K562 (cell line): ENCODE measurements around the gene NT5DC1. TPM values are rescaled to one million over a fixed set of nuclear protein-coding genes. Genes with fewer than 3 reads are reported as not detected.

Experiments
- CXXC5 ChIP-seq: fragments of 250-450 bp; sonication (Bioruptor Pico); IDR thresholded peaks from 2 replicates; pipeline ENCODE4 v1.8.0; 2022; ENCODE audit warnings: inconsistent platforms, mild to moderate bottlenecking, moderate library complexity
- FOXP1 ChIP-seq: sonication (generic); formaldehyde crosslinking; IDR thresholded peaks from 2 replicates; pipeline ENCODE4 v1.8.0; 2022; ENCODE audit warnings: mild to moderate bottlenecking, missing genetic modification reagents
- NR3C1 ChIP-seq: sonication (generic); formaldehyde crosslinking; IDR thresholded peaks from 2 replicates; pipeline ENCODE4 v1.8.1; 2022; ENCODE audit warnings: missing genetic modification reagents
- NRF1 ChIP-seq, 2 experiments: fragments of 450-650 bp; IDR thresholded peaks in 1 of 2; conservative IDR thresholded peaks in 1 of 2; 2 replicates each; pipeline ENCODE4 v1.6.1; 2014; ENCODE audit warnings: mild to moderate bottlenecking in 2 of 2
- SLC30A9 ChIP-seq: fragments of 250-450 bp; sonication (Bioruptor Pico); IDR thresholded peaks from 2 replicates; pipeline ENCODE4 v1.8.0; 2022; ENCODE audit warnings: mild to moderate bottlenecking, moderate library complexity
- TRIM24 ChIP-seq, 2 experiments: fragments of 450-650 bp; IDR thresholded peaks; 2 replicates each; pipeline ENCODE4 v1.6.1; 2016
- ZNF24 ChIP-seq: fragments of 450-650 bp; IDR thresholded peaks from 2 replicates; pipeline ENCODE4 v1.6.1; 2016
- ZNF76 ChIP-seq: fragments of 250-450 bp; sonication (Bioruptor Pico); IDR thresholded peaks from 2 replicates; pipeline ENCODE4 v1.4.0; 2020; ENCODE audit warnings: mild to moderate bottlenecking, moderate library complexity, borderline replicate concordance
- polyA plus RNA-seq, 8 experiments: library from polyadenylated mRNA; depleted of rRNA in 4 of 8; stranded (reverse) in 5 of 8; unstranded in 3 of 8; fragments of >200 nt; fragmentation: Nextera tagmentation in 2 of 8; fragmentation: Illumina TruSeq in 1 of 8; extraction: Ambion mirVana in 2 of 8; extraction: Trizol in 1 of 8; gene quantifications; 2 replicates each; pipeline versions ENCODE4 v1.2.1 to v1.2.3, GENCODE V29; 2011 to 2014; ENCODE audit warnings: inconsistent platforms in 1 of 8, missing spikeins in 1 of 8
- total RNA-seq, 7 experiments: library from RNA; depleted of rRNA in 6 of 7; stranded (reverse); fragments of >200 nt in 6 of 7; fragmentation: Illumina TruSeq in 2 of 7; extraction: Trizol in 2 of 7; gene quantifications; 2 replicates each; pipeline versions ENCODE4 v1.2.1 to v1.2.3, GENCODE V29; 2011 to 2021; ENCODE audit warnings: low replicate concordance in 1 of 7
- TF ChIP-seq, protein P1 (sequence below), 2 experiments: fragments of 450-650 bp in 1 of 2; sonication (generic) in 1 of 2; formaldehyde crosslinking in 1 of 2; IDR thresholded peaks; 2 replicates each; pipeline versions ENCODE4 v1.7.1 to v1.9.0; 2016 to 2022; ENCODE audit warnings: inconsistent platforms in 1 of 2, mild to moderate bottlenecking in 1 of 2, missing genetic modification reagents in 1 of 2
- TF ChIP-seq, protein P2 (sequence below): fragments of 200-800 bp; sonication (Bioruptor generic); IDR thresholded peaks from 2 replicates; pipeline ENCODE4 v1.6.1; 2017; ENCODE audit warnings: missing genetic modification characterization, missing compliant biosample characterization
- TF ChIP-seq, protein P3 (sequence below), 2 experiments: fragments of 450-650 bp in 1 of 2; IDR thresholded peaks; 2 replicates each; pipeline ENCODE4 v1.6.1; 2011 to 2017; ENCODE audit warnings: low read depth in 2 of 2, antibody characterized with exemption in 1 of 2, borderline replicate concordance in 1 of 2, low read length in 1 of 2, mild to moderate bottlenecking in 1 of 2, mixed read lengths in 1 of 2; ENCODE audit not compliant: control insufficient read depth in 1 of 2
- TF ChIP-seq, protein P4 (sequence below): fragments of 450-650 bp; IDR thresholded peaks from 2 replicates; pipeline ENCODE4 v1.6.1; 2016

NT5DC1 gene
- total and polyA plus RNA-seq, 9 of the 15 experiments (the other 6 are each of a cell fraction or from before 2014, with no cell fraction given) = 4.9 to 28.5 (median 16.3) TPM

DNA sequence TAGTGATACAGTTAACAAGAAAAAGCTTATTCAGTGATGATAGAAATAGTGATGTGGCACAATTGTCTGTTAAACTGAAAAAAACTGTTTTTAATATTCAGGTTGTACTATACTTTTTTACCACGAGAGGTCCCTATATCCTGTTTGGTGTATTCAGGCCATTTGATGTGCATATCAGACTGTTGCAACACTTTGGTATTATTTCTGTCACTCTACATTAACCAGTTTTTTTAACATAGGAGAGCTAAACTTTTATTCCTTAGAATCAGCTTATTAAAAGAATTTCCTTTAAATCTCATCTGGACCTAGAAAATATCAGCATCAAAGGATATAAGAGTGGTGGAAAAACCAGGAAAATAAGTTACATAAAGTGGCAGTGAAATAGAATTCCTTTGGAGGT, 116.4 kb downstream of the NT5DC1 start (continued):
- TF ChIP-seq, protein P1, sequence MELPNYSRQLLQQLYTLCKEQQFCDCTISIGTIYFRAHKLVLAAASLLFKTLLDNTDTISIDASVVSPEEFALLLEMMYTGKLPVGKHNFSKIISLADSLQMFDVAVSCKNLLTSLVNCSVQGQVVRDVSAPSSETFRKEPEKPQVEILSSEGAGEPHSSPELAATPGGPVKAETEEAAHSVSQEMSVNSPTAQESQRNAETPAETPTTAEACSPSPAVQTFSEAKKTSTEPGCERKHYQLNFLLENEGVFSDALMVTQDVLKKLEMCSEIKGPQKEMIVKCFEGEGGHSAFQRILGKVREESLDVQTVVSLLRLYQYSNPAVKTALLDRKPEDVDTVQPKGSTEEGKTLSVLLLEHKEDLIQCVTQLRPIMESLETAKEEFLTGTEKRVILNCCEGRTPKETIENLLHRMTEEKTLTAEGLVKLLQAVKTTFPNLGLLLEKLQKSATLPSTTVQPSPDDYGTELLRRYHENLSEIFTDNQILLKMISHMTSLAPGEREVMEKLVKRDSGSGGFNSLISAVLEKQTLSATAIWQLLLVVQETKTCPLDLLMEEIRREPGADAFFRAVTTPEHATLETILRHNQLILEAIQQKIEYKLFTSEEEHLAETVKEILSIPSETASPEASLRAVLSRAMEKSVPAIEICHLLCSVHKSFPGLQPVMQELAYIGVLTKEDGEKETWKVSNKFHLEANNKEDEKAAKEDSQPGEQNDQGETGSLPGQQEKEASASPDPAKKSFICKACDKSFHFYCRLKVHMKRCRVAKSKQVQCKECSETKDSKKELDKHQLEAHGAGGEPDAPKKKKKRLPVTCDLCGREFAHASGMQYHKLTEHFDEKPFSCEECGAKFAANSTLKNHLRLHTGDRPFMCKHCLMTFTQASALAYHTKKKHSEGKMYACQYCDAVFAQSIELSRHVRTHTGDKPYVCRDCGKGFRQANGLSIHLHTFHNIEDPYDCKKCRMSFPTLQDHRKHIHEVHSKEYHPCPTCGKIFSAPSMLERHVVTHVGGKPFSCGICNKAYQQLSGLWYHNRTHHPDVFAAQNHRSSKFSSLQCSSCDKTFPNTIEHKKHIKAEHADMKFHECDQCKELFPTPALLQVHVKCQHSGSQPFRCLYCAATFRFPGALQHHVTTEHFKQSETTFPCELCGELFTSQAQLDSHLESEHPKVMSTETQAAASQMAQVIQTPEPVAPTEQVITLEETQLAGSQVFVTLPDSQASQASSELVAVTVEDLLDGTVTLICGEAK (IDR thresholded peaks at IDR 0.05) = no peak
- TF ChIP-seq, protein P1 (CRISPR knock-in tag; IDR thresholded peaks at IDR 0.05) = no peak
- TF ChIP-seq, protein P2, sequence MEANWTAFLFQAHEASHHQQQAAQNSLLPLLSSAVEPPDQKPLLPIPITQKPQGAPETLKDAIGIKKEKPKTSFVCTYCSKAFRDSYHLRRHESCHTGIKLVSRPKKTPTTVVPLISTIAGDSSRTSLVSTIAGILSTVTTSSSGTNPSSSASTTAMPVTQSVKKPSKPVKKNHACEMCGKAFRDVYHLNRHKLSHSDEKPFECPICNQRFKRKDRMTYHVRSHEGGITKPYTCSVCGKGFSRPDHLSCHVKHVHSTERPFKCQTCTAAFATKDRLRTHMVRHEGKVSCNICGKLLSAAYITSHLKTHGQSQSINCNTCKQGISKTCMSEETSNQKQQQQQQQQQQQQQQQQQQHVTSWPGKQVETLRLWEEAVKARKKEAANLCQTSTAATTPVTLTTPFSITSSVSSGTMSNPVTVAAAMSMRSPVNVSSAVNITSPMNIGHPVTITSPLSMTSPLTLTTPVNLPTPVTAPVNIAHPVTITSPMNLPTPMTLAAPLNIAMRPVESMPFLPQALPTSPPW (CRISPR knock-in tag) = no peak
- no peak for TF ChIP-seq ZNF76 (CRISPR knock-in tag)
- TF ChIP-seq TRIM24 (IDR thresholded peaks at IDR 0.05) = 0 out of 4 replicates have a peak, but pooled peaks of 1 of the 2 experiments have one; percentile 30
- no peak for TF ChIP-seq CXXC5 (CRISPR knock-in tag)
- no peak for TF ChIP-seq ZNF24
- TF ChIP-seq NRF1 (conservative IDR thresholded peaks at IDR 0.05 in 1 of 2, IDR thresholded peaks at IDR 0.05 in 1 of 2) = no peak
- TF ChIP-seq, protein P3, sequence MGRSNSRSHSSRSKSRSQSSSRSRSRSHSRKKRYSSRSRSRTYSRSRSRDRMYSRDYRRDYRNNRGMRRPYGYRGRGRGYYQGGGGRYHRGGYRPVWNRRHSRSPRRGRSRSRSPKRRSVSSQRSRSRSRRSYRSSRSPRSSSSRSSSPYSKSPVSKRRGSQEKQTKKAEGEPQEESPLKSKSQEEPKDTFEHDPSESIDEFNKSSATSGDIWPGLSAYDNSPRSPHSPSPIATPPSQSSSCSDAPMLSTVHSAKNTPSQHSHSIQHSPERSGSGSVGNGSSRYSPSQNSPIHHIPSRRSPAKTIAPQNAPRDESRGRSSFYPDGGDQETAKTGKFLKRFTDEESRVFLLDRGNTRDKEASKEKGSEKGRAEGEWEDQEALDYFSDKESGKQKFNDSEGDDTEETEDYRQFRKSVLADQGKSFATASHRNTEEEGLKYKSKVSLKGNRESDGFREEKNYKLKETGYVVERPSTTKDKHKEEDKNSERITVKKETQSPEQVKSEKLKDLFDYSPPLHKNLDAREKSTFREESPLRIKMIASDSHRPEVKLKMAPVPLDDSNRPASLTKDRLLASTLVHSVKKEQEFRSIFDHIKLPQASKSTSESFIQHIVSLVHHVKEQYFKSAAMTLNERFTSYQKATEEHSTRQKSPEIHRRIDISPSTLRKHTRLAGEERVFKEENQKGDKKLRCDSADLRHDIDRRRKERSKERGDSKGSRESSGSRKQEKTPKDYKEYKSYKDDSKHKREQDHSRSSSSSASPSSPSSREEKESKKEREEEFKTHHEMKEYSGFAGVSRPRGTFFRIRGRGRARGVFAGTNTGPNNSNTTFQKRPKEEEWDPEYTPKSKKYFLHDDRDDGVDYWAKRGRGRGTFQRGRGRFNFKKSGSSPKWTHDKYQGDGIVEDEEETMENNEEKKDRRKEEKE (IDR thresholded peaks at IDR 0.05; ENCODE audit: borderline replicate concordance in 1 of 2, control insufficient read depth in 1 of 2, low read depth in 2 of 2, low read length in 1 of 2) = no peak
- TF ChIP-seq, protein P4, sequence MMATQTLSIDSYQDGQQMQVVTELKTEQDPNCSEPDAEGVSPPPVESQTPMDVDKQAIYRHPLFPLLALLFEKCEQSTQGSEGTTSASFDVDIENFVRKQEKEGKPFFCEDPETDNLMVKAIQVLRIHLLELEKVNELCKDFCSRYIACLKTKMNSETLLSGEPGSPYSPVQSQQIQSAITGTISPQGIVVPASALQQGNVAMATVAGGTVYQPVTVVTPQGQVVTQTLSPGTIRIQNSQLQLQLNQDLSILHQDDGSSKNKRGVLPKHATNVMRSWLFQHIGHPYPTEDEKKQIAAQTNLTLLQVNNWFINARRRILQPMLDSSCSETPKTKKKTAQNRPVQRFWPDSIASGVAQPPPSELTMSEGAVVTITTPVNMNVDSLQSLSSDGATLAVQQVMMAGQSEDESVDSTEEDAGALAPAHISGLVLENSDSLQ = 0 out of 2 replicates have a peak, but pooled peaks have one; percentile 13
- no peak for TF ChIP-seq NR3C1 (CRISPR knock-in tag)
- no peak for TF ChIP-seq FOXP1 (CRISPR knock-in tag)
- no peak for TF ChIP-seq SLC30A9 (CRISPR knock-in tag)
